ENCODE measurements around the gene BORCS6.
A peak's percentile ranks its signal among the peaks of the same experiment; 100 is the strongest.

Gene BORCS6

DNA sequence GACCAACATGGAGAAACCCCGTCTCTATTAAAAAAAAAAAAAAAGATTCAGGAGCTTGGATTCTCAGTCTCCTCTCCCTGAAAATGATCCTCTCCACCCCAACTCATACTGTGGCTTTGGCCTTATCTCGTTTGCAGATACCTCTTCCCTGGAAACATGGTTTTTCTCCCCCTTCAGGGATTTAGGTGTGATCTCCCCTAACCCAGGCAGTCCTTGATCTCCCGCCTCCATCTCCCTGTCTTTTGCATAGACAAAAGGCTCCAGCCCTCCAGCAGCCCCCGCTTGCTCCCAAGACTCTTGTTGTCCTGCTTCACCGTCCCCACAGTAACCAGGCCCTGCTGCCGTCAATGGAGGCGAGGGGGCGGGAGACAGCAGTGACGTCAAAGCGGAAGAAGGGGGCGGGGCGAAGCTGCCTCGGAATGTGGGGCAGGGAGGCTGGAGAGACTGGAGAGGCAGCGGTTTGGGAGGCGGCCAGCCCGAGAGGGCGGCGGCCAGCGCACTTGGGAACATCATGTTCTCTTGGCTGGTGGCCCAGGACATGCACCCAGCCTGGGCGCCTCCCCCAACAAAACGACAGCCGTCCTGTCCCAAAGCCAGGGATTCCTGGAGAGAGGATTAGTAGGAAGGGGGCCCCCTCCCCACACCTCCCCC is 35.9 kb downstream of the BORCS6 start:
- no peak for DNase-seq

DNA sequence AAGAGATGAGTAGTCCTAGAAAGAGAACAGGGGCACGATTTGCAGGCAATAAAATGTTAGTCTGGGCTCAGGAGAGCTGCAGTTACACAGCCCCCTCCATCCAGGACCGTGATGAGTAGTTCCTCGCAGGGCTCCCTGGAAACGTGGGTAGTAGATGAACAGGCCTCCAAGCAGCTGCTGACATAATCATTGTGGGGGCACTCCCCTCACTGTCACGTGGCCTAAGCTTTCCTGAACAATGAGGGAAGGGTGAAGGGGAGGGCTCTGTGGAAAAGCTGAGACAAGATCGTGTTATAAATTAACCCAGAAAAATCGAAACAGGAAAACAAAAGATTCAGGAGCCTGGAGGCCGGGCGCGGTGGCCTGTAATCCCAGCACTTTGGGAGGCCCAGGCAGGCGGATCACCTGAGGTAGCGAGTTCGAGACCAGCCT is 36.4 kb downstream of the BORCS6 start:
- DNase-seq, result no peak

- DNase-seq, result no peak
Observed at GRCh38 chr17:8153031-8153451, 36.9 kb downstream of the BORCS6 start.

- peak; percentile 59 for DNase-seq
Observed at GRCh38 chr17:8152112-8152775, 37.7 kb downstream of the BORCS6 start, which contains the start of gene PER1. Gene PER1, minus strand, starts transcription at chr17:8152404. Its CDS starts 1,698 bp downstream, at chr17:8150706.

DNA sequence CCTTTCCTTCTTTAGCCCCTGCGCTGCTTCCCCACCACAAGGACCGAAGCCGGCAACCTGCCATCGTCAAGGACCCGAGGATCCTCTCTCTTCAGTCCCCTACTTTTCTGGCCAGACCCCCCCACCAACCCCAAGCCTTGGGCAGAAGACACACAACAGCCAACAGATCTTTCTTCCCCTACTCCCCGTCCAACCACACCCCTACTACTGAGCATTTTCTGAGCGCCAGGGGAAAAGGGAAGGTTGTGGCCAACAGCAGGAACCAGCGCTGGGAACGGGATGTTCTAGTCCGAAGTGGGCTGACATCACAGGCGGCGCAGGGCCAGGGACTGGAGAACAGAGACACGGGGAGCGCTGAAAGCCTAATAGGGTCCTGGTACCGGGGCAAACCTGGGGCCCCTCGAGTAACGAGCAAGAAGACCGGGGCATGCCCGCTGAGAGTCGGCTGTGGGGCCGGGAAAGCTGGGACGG is 38.3 kb downstream of the BORCS6 start:
- DNase-seq, result no peak

- no peak for DNase-seq
Observed at GRCh38 chr17:8151120-8151640, 38.8 kb downstream of the BORCS6 start.

GRCh38 chr17:8150194-8151119 is 39.5 kb downstream of the BORCS6 start:
- no peak for DNase-seq

DNA sequence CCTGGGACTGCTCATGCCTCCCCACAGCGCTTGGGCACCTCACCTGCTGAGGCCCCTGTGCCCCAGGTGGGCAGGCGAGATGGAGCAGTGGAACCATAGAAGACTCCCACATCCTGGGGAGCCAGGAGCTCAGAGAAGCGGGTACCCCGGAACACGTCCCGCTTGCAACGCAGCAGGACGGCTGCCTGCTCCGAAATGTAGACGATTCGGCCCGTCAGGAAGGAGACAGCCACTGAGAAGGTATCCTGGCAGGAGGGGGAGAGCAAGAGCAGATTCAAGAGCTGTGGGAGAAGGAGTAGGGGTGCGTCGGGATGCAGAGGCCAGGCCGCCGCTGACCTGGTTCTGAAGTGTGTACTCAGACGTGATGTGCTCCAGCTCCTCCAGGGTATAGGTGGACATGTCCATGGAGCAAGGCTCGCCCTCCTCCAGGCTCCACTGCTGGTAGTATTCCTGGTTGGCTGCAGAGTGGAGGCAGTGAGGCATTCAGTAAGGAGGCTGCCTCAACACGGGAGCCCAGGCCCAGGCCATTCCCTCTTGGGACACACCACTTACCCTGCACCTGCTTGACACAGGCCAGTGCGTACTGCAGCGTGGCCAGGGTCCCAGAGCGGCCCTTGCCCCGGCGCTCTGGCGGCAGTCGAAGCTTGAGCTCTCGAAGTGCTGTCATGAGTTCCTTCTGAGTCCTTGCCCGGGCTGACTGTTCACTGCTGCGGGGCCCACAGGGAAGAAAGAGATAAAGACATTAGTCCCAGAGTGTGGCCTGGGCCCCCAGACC is 40.4 kb downstream of the BORCS6 start:
- DNase-seq, result no peak

GRCh38 chr17:8148560-8148959 is 41.4 kb downstream of the BORCS6 start:
- DNase-seq, result no peak

DNA sequence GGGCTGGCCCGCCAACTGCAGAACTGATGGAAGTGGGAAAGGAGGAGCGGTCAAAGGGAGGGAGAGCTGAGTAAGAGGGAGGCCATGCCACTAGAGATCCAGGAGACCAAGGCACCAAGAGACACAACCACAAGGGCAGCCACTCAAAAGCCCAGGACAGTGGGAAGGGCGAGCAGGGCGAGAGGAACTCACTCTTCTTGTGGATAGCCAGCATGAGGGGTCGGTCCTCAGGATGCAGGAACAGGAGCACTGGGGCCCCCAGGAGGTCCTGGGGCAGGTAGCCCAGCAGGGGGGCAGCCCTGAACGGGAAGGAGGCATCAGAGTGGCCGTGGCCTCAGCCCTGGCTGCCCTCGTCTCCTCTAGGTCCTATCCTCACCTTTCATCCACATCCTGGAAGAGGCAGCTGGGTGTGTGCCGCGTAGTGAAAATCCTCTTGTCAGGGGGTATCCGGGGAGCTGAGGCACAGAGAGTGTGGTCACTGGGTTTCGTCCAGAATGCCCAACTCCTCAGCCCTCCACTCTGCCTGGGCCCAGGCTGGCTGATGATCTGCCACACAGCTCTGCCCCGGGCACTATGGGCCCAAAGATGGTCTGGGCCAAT is 42.1 kb downstream of the BORCS6 start:
- no peak for DNase-seq

- no peak for DNase-seq
Observed at GRCh38 chr17:8147141-8147804, 42.7 kb downstream of the BORCS6 start.

DNA sequence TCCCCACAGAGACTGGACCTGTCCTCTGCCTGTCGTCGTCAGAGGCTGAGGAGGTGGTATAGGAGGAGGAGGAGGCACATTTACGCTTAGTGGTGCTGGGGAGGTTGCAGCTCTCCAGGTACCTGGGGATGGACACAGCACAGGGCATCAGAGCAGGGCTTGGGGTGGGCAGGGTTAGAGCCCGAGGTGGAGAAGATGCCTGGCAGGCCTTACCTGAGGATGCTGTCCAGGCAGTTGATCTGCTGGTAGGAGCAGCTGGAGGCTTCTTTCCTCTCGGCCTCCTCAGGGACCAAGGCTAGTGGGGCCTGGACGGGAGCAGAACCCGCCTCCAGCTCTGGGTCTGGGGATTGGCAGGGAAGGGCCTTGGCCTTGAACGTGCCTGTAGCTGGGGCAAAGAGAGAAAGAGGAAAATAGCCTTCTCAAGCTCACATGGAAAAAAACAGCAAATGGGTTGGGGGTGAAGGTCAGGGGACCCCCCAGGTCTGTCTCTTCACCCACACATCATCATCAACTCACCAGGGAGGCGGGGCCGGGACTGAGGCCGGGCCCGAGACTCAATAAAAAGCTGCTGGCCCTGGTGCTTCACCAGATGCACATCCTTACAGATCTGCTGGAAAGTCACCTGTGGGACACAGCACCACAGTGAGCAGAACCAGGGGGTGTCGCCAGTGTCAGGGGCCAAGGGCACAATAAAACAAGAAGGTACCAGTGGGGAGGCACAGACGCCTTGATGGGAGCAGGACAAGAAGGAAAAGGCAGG is 43.4 kb downstream of the BORCS6 start:
- no peak for DNase-seq

GRCh38 chr17:8145811-8146210 is 44.2 kb downstream of the BORCS6 start:
- no peak for DNase-seq

DNA sequence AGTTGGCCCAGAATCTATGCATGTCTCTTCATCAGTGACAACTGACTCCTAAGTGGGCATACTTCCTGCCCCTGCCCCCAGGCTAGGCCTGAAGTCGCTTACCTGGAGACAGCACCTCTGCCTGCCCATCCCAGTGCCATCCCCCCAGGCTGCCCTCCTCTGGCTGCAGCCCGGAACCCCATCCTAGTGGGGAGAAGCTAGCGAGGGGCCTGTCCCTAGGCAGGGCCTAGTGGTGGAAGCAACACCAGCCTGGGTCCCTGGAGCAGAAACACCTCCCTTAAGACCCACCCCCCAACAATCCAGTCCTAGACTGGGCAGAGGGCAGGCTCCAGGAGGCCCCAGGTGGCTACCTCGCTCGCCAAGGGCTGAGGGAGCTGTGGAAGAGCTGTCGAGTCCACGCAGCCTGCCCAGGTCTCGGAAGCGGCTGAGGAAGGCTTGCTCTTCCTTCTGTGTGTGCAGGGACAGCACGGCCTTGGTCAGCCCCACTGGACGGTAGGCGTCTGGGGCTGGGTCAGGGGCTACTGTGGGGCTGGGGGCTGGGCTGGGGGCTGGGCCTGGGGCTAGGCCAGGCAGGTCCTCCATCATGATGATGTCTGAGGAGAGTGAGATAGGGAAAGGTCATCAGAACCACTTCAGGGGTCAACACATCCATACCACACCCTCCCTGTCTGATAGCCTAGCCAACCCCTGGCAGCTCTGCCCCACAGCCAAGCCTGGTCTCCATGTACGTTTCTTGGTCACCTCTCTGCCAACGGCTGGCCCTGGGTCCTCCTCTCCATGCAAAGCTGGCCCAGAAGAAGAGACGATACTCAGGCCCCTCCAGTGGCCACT is 45.4 kb downstream of the BORCS6 start:
- no peak for DNase-seq

- no peak for DNase-seq
Observed at GRCh38 chr17:8143581-8144400, 46.2 kb downstream of the BORCS6 start.

DNA sequence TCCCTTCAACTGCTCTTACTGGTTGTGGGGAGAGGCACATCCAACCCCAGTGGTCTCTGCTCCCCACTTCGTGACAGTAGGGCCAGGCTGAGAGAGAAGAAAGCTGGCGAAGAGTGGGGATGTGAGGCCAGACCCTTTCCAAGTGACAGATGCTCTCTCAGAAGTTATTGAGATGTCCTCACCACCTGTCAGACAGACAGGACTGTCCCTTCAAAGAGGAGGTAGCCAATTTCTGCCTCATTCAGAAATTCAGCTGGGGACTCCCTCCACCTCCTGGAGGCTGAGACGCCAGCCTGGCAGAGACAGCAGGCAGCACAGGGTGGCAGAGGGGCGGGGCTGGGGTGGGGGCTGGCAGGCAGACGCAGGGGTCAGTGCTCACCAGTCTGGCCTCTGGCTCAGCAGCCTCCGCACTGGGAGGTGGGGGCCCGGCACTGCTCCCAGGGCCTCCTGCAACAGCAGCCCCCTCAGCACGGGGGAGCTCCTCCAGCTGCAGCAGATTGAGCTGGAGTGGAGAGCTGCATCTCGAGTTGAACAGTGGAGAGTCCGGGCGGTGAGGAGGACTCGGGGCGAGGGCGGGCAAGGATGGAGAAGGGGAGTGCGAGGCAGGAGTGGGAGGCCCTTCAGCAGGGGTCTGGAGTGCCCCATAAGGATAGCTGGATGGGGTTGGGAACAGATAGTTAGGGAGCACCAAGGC is 46.9 kb downstream of the BORCS6 start:
- DNase-seq, result no peak

- no peak for DNase-seq
Observed at GRCh38 chr17:8142158-8142886, 47.7 kb downstream of the BORCS6 start.

All from NCI-H1417 treated with DMSO at 0.1 percent for 48 hours (cell line).